ENCODE measurements around the gene PRRX2.

The PRRX2 gene

GRCh38 chr9:129685933-129686259 is 20.4 kb downstream of the PRRX2 start:
- Mint-ChIP-seq H3K27me3 (ENCODE audit: low read depth) (no peaks in the 10 kb centered on the region), H3K27ac (no peak overlapping the region), H3K4me3 (no peak overlapping the region), H3K36me3 (ENCODE audit: low read depth) (no peaks in the 10 kb centered on the region), H3K4me1 (ENCODE audit: low read depth) (no peaks in the 10 kb centered on the region), H3K9me3 (no peaks in the 10 kb centered on the region)
- no peak for DNase-seq (ENCODE audit: low spot score)

GRCh38 chr9:129686736-129687135 is 21.3 kb downstream of the PRRX2 start:
- no peaks in the 10 kb centered on the region for H3K27me3 Mint-ChIP-seq (ENCODE audit: low read depth)
- no peaks in the 10 kb centered on the region for H3K9me3 Mint-ChIP-seq
- H3K36me3 Mint-ChIP-seq (ENCODE audit: low read depth) = no peaks in the 10 kb centered on the region
- H3K4me3 Mint-ChIP-seq = no peak overlapping the region
- H3K4me1 Mint-ChIP-seq (ENCODE audit: low read depth) = no peaks in the 10 kb centered on the region
- no peak for DNase-seq (ENCODE audit: low spot score)
- H3K27ac Mint-ChIP-seq = no peak overlapping the region

GRCh38 chr9:129687391-129687790 is 21.9 kb downstream of the PRRX2 start:
- no peak overlapping the region for H3K4me3 Mint-ChIP-seq
- no peak overlapping the region for H3K27ac Mint-ChIP-seq
- DNase-seq (ENCODE audit: low spot score) = no peak
- no peaks in the 10 kb centered on the region for H3K36me3 Mint-ChIP-seq (ENCODE audit: low read depth)
- H3K4me1 Mint-ChIP-seq (ENCODE audit: low read depth) = no peaks in the 10 kb centered on the region
- no peaks in the 10 kb centered on the region for H3K9me3 Mint-ChIP-seq
- peaks cover 1% of the 10 kb centered on the region for H3K27me3 Mint-ChIP-seq (ENCODE audit: low read depth)

GRCh38 chr9:129688285-129689043 is 23.0 kb downstream of the PRRX2 start:
- H3K36me3 Mint-ChIP-seq (ENCODE audit: low read depth) = no peaks in the 10 kb centered on the region
- H3K9me3 Mint-ChIP-seq = no peaks in the 10 kb centered on the region
- no peaks in the 10 kb centered on the region for H3K4me1 Mint-ChIP-seq (ENCODE audit: low read depth)
- peaks cover 3% of the 10 kb centered on the region for H3K27me3 Mint-ChIP-seq (ENCODE audit: low read depth)
- DNase-seq (ENCODE audit: low spot score) = no peak
- H3K4me3 Mint-ChIP-seq = no peak overlapping the region
- H3K27ac Mint-ChIP-seq = no peak overlapping the region

- H3K27ac Mint-ChIP-seq = no peak overlapping the region
- H3K36me3 Mint-ChIP-seq (ENCODE audit: low read depth) = no peaks in the 10 kb centered on the region
- DNase-seq (ENCODE audit: low spot score) = no peak
- peaks cover 2% of the 10 kb centered on the region for H3K4me1 Mint-ChIP-seq (ENCODE audit: low read depth)
- no peaks in the 10 kb centered on the region for H3K9me3 Mint-ChIP-seq
- H3K4me3 Mint-ChIP-seq = no peak overlapping the region
- H3K27me3 Mint-ChIP-seq (ENCODE audit: low read depth) = peaks cover 20% of the 10 kb centered on the region
Measured at GRCh38 chr9:129692534-129692933, 27.1 kb downstream of the PRRX2 start.

GRCh38 chr9:129693741-129694140 is 28.3 kb downstream of the PRRX2 start:
- Mint-ChIP-seq H3K36me3 (ENCODE audit: low read depth) (no peaks in the 10 kb centered on the region), H3K27me3 (ENCODE audit: low read depth) (peaks cover 26% of the 10 kb centered on the region), H3K9me3 (no peaks in the 10 kb centered on the region), H3K4me1 (ENCODE audit: low read depth) (peaks cover 2% of the 10 kb centered on the region), H3K27ac (no peak overlapping the region), H3K4me3 (no peak overlapping the region)
- no peak for DNase-seq (ENCODE audit: low spot score)

- no peaks in the 10 kb centered on the region for H3K9me3 Mint-ChIP-seq
- H3K36me3 Mint-ChIP-seq (ENCODE audit: low read depth) = no peaks in the 10 kb centered on the region
- no peak overlapping the region for H3K4me3 Mint-ChIP-seq
- no peak for DNase-seq (ENCODE audit: low spot score)
- no peak overlapping the region for H3K27ac Mint-ChIP-seq
- peaks cover 2% of the 10 kb centered on the region for H3K4me1 Mint-ChIP-seq (ENCODE audit: low read depth)
- peaks cover 27% of the 10 kb centered on the region for H3K27me3 Mint-ChIP-seq (ENCODE audit: low read depth)
Measured at GRCh38 chr9:129694243-129694646, 28.8 kb downstream of the PRRX2 start.

- Mint-ChIP-seq H3K4me3 (no peak overlapping the region), H3K4me1 (ENCODE audit: low read depth) (peaks cover 2% of the 10 kb centered on the region), H3K36me3 (ENCODE audit: low read depth) (no peaks in the 10 kb centered on the region), H3K27ac (no peak overlapping the region), H3K27me3 (ENCODE audit: low read depth) (peaks cover 35% of the 10 kb centered on the region), H3K9me3 (no peaks in the 10 kb centered on the region)
- no peak for DNase-seq (ENCODE audit: low spot score)
Measured at GRCh38 chr9:129695870-129696269, 30.4 kb downstream of the PRRX2 start.

- Mint-ChIP-seq H3K4me1 (ENCODE audit: low read depth) (peaks cover 2% of the 10 kb centered on the region), H3K36me3 (ENCODE audit: low read depth) (no peaks in the 10 kb centered on the region), H3K9me3 (no peaks in the 10 kb centered on the region), H3K27me3 (ENCODE audit: low read depth) (peaks cover 37% of the 10 kb centered on the region), H3K4me3 (peak overlapping the region; percentile 67), H3K27ac (peak overlapping the region; percentile 74)
- DNase-seq (ENCODE audit: low spot score) = peak; percentile 15
Measured at GRCh38 chr9:129696944-129697655, 31.7 kb downstream of the PRRX2 start.

- DNase-seq (ENCODE audit: low spot score) = peak; percentile 21
- peak overlapping the region; percentile 18 for H3K4me3 Mint-ChIP-seq
- peaks cover 2% of the 10 kb centered on the region for H3K4me1 Mint-ChIP-seq (ENCODE audit: low read depth)
- no peak overlapping the region for H3K27ac Mint-ChIP-seq
- H3K9me3 Mint-ChIP-seq = no peaks in the 10 kb centered on the region
- H3K36me3 Mint-ChIP-seq (ENCODE audit: low read depth) = no peaks in the 10 kb centered on the region
- peaks cover 35% of the 10 kb centered on the region for H3K27me3 Mint-ChIP-seq (ENCODE audit: low read depth)
Measured at GRCh38 chr9:129697656-129698253, 32.3 kb downstream of the PRRX2 start.

- Mint-ChIP-seq H3K27ac (no peak overlapping the region), H3K9me3 (no peaks in the 10 kb centered on the region), H3K36me3 (ENCODE audit: low read depth) (no peaks in the 10 kb centered on the region), H3K27me3 (ENCODE audit: low read depth) (peaks cover 35% of the 10 kb centered on the region), H3K4me1 (ENCODE audit: low read depth) (peaks cover 2% of the 10 kb centered on the region), H3K4me3 (no peak overlapping the region)
- DNase-seq (ENCODE audit: low spot score) = no peak
Measured at GRCh38 chr9:129698254-129698757, 32.9 kb downstream of the PRRX2 start.

GRCh38 chr9:129701054-129701453 is 35.6 kb downstream of the PRRX2 start:
- Mint-ChIP-seq H3K4me3 (no peak overlapping the region), H3K4me1 (ENCODE audit: low read depth) (peaks cover 2% of the 10 kb centered on the region), H3K9me3 (no peaks in the 10 kb centered on the region), H3K36me3 (ENCODE audit: low read depth) (no peaks in the 10 kb centered on the region), H3K27me3 (ENCODE audit: low read depth) (peaks cover 22% of the 10 kb centered on the region), H3K27ac (no peak overlapping the region)
- no peak for DNase-seq (ENCODE audit: low spot score)

GRCh38 chr9:129701549-129701948 is 36.1 kb downstream of the PRRX2 start:
- Mint-ChIP-seq H3K36me3 (ENCODE audit: low read depth) (no peaks in the 10 kb centered on the region), H3K9me3 (no peaks in the 10 kb centered on the region), H3K27ac (no peak overlapping the region), H3K27me3 (ENCODE audit: low read depth) (peaks cover 20% of the 10 kb centered on the region), H3K4me3 (no peak overlapping the region), H3K4me1 (ENCODE audit: low read depth) (peaks cover 2% of the 10 kb centered on the region)
- no peak for DNase-seq (ENCODE audit: low spot score)
